HepG2 (cell line): ENCODE results near the gene IER2. TPM values are rescaled to one million over a fixed set of nuclear protein-coding genes. Genes with fewer than 3 reads are reported as not detected.

Experiments
- BCL6 ChIP-seq: IDR thresholded peaks from 2 replicates; pipeline ENCODE4 v1.6.1; 2016; ENCODE audit warnings: missing genetic modification reagents, missing compliant biosample characterization
- HMG20B ChIP-seq: conservative IDR thresholded peaks from 2 replicates; pipeline ENCODE4 v1.6.1; 2016; ENCODE audit warnings: missing genetic modification reagents, missing compliant biosample characterization
- HNRNPLL ChIP-seq: fragments of 200-400 bp; formaldehyde crosslinking; IDR thresholded peaks from 2 replicates; pipeline ENCODE4 v1.6.1; 2017; ENCODE audit warnings: mild to moderate bottlenecking, low read depth, low read length; ENCODE audit not compliant: poor library complexity, severe bottlenecking
- KAT2B ChIP-seq: fragments of 150-350 bp; IDR thresholded peaks from 2 replicates; pipeline ENCODE4 v1.6.1; 2014; ENCODE audit warnings: low read depth, low read length, borderline replicate concordance
- KDM5A ChIP-seq: fragments of 200-600 bp; sonication (generic); IDR thresholded peaks from 2 replicates; pipeline ENCODE4 v1.7.0; 2018; ENCODE audit warnings: antibody characterized with exemption, mild to moderate bottlenecking, low read length, borderline replicate concordance
- KLF6 ChIP-seq: IDR thresholded peaks from 2 replicates; pipeline ENCODE4 v1.8.0; 2016; ENCODE audit warnings: missing biosample characterization, missing genetic modification reagents
- PHF8 ChIP-seq: sonication (generic); formaldehyde crosslinking; IDR thresholded peaks from 2 replicates; pipeline ENCODE4 v1.5.0; 2020; ENCODE audit warnings: missing genetic modification reagents
- SMAD1 ChIP-seq: sonication (generic); formaldehyde crosslinking; IDR thresholded peaks from 2 replicates; pipeline ENCODE4 v1.4.0; 2020; ENCODE audit warnings: missing genetic modification reagents, low read depth, mild to moderate bottlenecking, borderline replicate concordance
- ZBTB34 ChIP-seq: sonication (generic); formaldehyde crosslinking; IDR thresholded peaks from 2 replicates; pipeline ENCODE4 v1.8.0; 2022; ENCODE audit warnings: mild to moderate bottlenecking, missing genetic modification reagents
- ZBTB38 ChIP-seq: sonication (generic); formaldehyde crosslinking; IDR thresholded peaks from 2 replicates; pipeline ENCODE4 v1.5.1; 2020; ENCODE audit warnings: mild to moderate bottlenecking, missing genetic modification reagents
- ZNF20 ChIP-seq: sonication (generic); formaldehyde crosslinking; IDR thresholded peaks from 2 replicates; pipeline ENCODE4 v1.4.0; 2020; ENCODE audit warnings: mild to moderate bottlenecking, moderate library complexity, missing genetic modification reagents
- ZNF337 ChIP-seq: sonication (generic); formaldehyde crosslinking; IDR thresholded peaks from 2 replicates; pipeline ENCODE4 v1.5.1; 2020; ENCODE audit warnings: missing genetic modification reagents, low read depth, mild to moderate bottlenecking, borderline replicate concordance
- ZNF33B ChIP-seq: sonication (generic); formaldehyde crosslinking; IDR thresholded peaks from 2 replicates; pipeline ENCODE4 v1.5.1; 2020; ENCODE audit warnings: mild to moderate bottlenecking, missing genetic modification reagents
- ZNF446 ChIP-seq: sonication (generic); formaldehyde crosslinking; IDR thresholded peaks from 2 replicates; pipeline ENCODE4 v1.5.0; 2020; ENCODE audit warnings: mild to moderate bottlenecking, missing genetic modification reagents
- ZNF607 ChIP-seq: sonication (generic); formaldehyde crosslinking; IDR thresholded peaks from 2 replicates; pipeline ENCODE4 v1.5.1; 2020; ENCODE audit warnings: missing genetic modification reagents, mild to moderate bottlenecking, borderline replicate concordance
- ZNF619 ChIP-seq: sonication (generic); formaldehyde crosslinking; IDR thresholded peaks from 2 replicates; pipeline ENCODE4 v1.4.0; 2020; ENCODE audit warnings: mild to moderate bottlenecking, missing genetic modification reagents
- ZNF781 ChIP-seq: sonication (generic); formaldehyde crosslinking; IDR thresholded peaks from 2 replicates; pipeline ENCODE4 v1.5.1; 2020; ENCODE audit warnings: borderline replicate concordance, mild to moderate bottlenecking, missing genetic modification reagents; ENCODE audit errors: not compliant biosample characterization
- ZNF790 ChIP-seq: sonication (generic); formaldehyde crosslinking; IDR thresholded peaks from 2 replicates; pipeline ENCODE4 v1.8.0; 2022; ENCODE audit warnings: missing genetic modification reagents, mild to moderate bottlenecking, borderline replicate concordance
- ZNF891 ChIP-seq: sonication (generic); formaldehyde crosslinking; IDR thresholded peaks from 2 replicates; pipeline ENCODE4 v1.5.0; 2020; ENCODE audit warnings: mild to moderate bottlenecking, missing genetic modification reagents
- ZSCAN31 ChIP-seq: sonication (generic); formaldehyde crosslinking; IDR thresholded peaks from 2 replicates; pipeline ENCODE4 v1.5.0; 2020; ENCODE audit warnings: low read depth, mild to moderate bottlenecking, missing genetic modification reagents
- polyA plus RNA-seq, 8 experiments: library from polyadenylated mRNA; depleted of rRNA in 3 of 8; stranded (reverse) in 7 of 8; unstranded in 1 of 8; fragments of >200 nt; fragmentation: Illumina TruSeq in 4 of 8; extraction: Trizol in 4 of 8; gene quantifications; 2 replicates each; pipeline versions ENCODE4 v1.2.1 to v1.2.3, GENCODE V29; 2011 to 2016; ENCODE audit warnings: low read depth in 4 of 8, missing spikeins in 1 of 8, mixed read lengths in 1 of 8; ENCODE audit not compliant: insufficient read depth in 1 of 8
- total RNA-seq, 5 experiments: library from RNA; depleted of rRNA; stranded (reverse); fragments of >200 nt; fragmentation: Illumina TruSeq; extraction: Trizol; gene quantifications; 2 replicates each; pipeline ENCODE4 v1.2.3, GENCODE V29; 2016; ENCODE audit warnings: low read depth in 1 of 5
- TF ChIP-seq, protein P1 (sequence below): sonication (generic); formaldehyde crosslinking; IDR thresholded peaks from 2 replicates; pipeline ENCODE4 v1.4.0; 2020; ENCODE audit warnings: mild to moderate bottlenecking, missing genetic modification reagents
- TF ChIP-seq, protein P2 (sequence below): sonication (generic); formaldehyde crosslinking; conservative IDR thresholded peaks from 2 replicates; pipeline ENCODE4 v1.4.0; 2020; ENCODE audit warnings: missing genetic modification reagents
- TF ChIP-seq, protein P3 (sequence below): sonication (generic); formaldehyde crosslinking; IDR thresholded peaks from 2 replicates; pipeline ENCODE4 v1.4.0; 2020; ENCODE audit warnings: missing genetic modification reagents
- TF ChIP-seq, protein P4 (sequence below): IDR thresholded peaks from 2 replicates; pipeline ENCODE4 v1.6.1; 2016; ENCODE audit warnings: low read depth, borderline replicate concordance

The IER2 gene
- total and polyA plus RNA-seq, 2 of the 13 experiments (the other 11 are each of a cell fraction or from before 2014, with no cell fraction given): 10.1 to 14.3 TPM

DNA sequence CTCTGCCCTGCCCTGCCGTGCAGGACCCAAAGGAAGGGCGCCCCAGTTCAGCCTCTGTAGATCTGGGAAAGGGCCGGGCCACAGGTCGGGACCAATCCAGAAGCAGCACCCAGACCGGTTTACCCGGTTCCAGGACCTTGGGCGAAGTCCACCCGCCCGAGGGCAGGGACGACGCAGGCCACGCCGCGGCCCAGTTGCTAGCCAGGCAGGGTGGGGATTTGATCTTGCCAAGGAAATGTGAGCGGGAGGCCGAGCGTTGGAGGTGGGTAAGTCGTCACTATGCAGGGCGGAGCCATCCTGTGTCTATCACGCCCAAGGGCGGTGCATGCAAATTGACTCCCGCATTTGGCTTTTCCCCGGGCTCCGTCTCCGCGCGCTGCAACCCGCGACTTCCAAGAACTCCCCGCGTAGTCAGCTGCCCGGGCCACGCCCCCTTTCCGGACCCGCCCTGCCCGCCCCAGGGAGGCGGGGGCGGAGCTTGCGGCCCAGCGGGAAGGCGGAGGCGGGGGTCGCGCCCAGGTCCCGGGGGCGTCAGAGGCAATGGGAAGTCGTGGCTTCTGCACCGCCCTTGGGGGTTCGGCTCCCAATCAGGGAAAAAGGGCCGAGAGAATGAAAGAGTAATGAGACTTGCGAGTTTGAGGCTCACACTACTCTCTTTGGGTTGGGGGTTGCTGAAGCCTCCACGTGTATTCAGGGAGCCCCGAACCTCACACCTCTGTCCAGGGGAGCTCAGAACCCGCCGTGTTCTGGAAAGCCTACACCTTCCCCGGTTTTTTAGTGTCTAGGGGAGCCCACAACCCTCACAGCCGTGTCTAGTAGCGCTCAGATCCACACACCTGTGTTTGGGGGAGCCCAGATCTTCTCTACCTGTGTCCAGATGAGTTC lies 12.8 kb downstream of the IER2 start (continued):
- TF ChIP-seq ZNF607 (no peak; the same call in 1 of the 2 replicates), ZNF337 (CRISPR knock-in tag) (no peak), ZNF891 (CRISPR knock-in tag) (0 out of 2 replicates have a peak, but pooled peaks have one; percentile 35), ZNF619 (CRISPR knock-in tag) (no peak; the same call in 1 of the 2 replicates), ZBTB38 (CRISPR knock-in tag) (peak; percentile 77), BCL6 (peak; percentile 73), SMAD1 (peak; percentile 54; the same call in 1 of the 2 replicates), HMG20B (CRISPR knock-in tag) (0 out of 2 replicates have a peak, but pooled peaks have one; percentile 25), ZNF20 (CRISPR knock-in tag) (no peak), ZSCAN31 (peak; percentile 90), ZBTB34 (CRISPR knock-in tag) (no peak), PHF8 (CRISPR knock-in tag) (peak; percentile 69), ZNF33B (CRISPR knock-in tag) (no peak), ZNF446 (CRISPR knock-in tag) (peak; percentile 52; the same call in 1 of the 2 replicates), KLF6 (CRISPR knock-in tag) (peak; percentile 82; the same call in 1 of the 2 replicates), KDM5A (no peak), ZNF781 (CRISPR knock-in tag) (no peak), KAT2B (no peak), HNRNPLL (peak; percentile 83), ZNF790 (CRISPR knock-in tag) (peak; percentile 48; the same call in 1 of the 2 replicates)
- TF ChIP-seq, protein P1, sequence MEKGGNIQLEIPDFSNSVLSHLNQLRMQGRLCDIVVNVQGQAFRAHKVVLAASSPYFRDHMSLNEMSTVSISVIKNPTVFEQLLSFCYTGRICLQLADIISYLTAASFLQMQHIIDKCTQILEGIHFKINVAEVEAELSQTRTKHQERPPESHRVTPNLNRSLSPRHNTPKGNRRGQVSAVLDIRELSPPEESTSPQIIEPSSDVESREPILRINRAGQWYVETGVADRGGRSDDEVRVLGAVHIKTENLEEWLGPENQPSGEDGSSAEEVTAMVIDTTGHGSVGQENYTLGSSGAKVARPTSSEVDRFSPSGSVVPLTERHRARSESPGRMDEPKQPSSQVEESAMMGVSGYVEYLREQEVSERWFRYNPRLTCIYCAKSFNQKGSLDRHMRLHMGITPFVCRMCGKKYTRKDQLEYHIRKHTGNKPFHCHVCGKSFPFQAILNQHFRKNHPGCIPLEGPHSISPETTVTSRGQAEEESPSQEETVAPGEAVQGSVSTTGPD (CRISPR knock-in tag): no peak
- TF ChIP-seq, protein P2, sequence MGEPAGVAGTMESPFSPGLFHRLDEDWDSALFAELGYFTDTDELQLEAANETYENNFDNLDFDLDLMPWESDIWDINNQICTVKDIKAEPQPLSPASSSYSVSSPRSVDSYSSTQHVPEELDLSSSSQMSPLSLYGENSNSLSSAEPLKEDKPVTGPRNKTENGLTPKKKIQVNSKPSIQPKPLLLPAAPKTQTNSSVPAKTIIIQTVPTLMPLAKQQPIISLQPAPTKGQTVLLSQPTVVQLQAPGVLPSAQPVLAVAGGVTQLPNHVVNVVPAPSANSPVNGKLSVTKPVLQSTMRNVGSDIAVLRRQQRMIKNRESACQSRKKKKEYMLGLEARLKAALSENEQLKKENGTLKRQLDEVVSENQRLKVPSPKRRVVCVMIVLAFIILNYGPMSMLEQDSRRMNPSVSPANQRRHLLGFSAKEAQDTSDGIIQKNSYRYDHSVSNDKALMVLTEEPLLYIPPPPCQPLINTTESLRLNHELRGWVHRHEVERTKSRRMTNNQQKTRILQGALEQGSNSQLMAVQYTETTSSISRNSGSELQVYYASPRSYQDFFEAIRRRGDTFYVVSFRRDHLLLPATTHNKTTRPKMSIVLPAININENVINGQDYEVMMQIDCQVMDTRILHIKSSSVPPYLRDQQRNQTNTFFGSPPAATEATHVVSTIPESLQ: no peak
- TF ChIP-seq, protein P3, sequence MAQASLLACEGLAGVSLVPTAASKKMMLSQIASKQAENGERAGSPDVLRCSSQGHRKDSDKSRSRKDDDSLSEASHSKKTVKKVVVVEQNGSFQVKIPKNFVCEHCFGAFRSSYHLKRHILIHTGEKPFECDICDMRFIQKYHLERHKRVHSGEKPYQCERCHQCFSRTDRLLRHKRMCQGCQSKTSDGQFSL (CRISPR knock-in tag): no peak
- TF ChIP-seq, protein P4, sequence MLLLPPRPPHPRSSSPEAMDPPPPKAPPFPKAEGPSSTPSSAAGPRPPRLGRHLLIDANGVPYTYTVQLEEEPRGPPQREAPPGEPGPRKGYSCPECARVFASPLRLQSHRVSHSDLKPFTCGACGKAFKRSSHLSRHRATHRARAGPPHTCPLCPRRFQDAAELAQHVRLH (CRISPR knock-in tag): peak; percentile 90; the same call in 1 of the 2 replicates
